Nephron progenitor cell (in vitro differentiated cells): ENCODE data around the gene PRPF40A.

Experiments
- DNase-seq: peaks from one replicate; pipeline ENCODE4 v3.0.0; 2021
- H3K27ac Mint-ChIP-seq: 2 replicates; pipeline ENCODE4 v1.8.0; 2021; ENCODE audit warnings: mild to moderate bottlenecking, moderate library complexity, mixed read lengths
- H3K27me3 Mint-ChIP-seq: 2 replicates; pipeline ENCODE4 v1.8.0; 2021; ENCODE audit warnings: mild to moderate bottlenecking, low read depth, mixed read lengths; ENCODE audit not compliant: poor library complexity
- H3K36me3 Mint-ChIP-seq: 2 replicates; pipeline ENCODE4 v1.8.0; 2021; ENCODE audit warnings: low read depth, mixed read lengths
- H3K4me1 Mint-ChIP-seq: 2 replicates; pipeline ENCODE4 v1.8.0; 2021; ENCODE audit warnings: mixed read lengths
- H3K4me3 Mint-ChIP-seq: 2 replicates; pipeline ENCODE4 v1.8.0; 2021; ENCODE audit warnings: mild to moderate bottlenecking, moderate library complexity, mixed read lengths
- H3K9me3 Mint-ChIP-seq: 2 replicates; pipeline ENCODE4 v1.8.0; 2021; ENCODE audit warnings: mild to moderate bottlenecking, moderate library complexity, mixed read lengths
- TF ChIP-seq, protein P1 (sequence below): fragments of 200-600 bp; sonication (generic); IDR thresholded peaks from 2 replicates; pipeline ENCODE4 v1.5.0; 2021; ENCODE audit warnings: antibody characterized with exemption

Gene PRPF40A

DNA sequence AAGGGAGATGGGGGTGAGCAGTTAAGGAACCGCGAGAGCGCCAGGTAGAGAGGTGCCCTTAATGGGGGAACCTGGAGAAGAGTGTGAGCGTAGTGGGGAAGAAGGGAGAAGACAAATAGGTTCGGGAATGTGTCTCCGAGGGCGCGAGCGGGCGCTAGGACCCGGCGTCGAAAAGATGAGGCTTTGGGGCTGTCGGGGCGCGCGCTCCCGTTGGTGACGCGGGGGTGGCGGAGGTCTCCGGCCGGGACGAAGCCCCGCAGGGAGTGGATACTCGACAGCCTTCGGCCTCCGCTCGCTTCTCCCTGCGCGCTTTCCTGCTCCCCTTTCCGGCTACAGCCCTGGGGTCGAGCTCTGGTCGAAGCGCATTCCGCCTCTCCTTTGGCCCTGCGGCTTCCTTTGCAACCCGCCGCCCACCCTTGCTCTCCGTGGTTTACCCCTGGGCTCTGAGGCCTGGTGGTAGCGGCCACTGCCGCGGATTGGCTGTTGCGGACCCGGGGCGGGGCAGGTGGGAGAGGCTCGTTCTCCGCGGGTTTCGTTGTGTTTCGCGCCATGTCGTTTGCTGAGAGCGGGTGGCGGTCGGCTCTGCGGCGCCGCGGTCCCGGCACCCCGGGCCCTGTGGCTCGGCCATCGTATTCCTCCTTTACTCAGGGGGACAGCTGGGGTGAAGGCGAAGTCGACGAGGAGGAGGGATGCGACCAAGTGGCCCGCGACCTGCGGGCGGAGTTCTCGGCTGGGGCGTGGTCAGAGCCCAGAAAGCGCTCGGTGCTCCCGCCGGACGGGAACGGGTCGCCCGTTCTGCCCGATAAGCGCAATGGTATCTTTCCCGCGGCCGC is 1.0 kb upstream of the PRPF40A start, which contains the start of gene ARL6IP6:
Gene ARL6IP6 (plus strand): TSS at position 545 of the 833 bp plus-strand sequence. CDS start 5 bp downstream, at position 550.
- TF ChIP-seq, protein P1, sequence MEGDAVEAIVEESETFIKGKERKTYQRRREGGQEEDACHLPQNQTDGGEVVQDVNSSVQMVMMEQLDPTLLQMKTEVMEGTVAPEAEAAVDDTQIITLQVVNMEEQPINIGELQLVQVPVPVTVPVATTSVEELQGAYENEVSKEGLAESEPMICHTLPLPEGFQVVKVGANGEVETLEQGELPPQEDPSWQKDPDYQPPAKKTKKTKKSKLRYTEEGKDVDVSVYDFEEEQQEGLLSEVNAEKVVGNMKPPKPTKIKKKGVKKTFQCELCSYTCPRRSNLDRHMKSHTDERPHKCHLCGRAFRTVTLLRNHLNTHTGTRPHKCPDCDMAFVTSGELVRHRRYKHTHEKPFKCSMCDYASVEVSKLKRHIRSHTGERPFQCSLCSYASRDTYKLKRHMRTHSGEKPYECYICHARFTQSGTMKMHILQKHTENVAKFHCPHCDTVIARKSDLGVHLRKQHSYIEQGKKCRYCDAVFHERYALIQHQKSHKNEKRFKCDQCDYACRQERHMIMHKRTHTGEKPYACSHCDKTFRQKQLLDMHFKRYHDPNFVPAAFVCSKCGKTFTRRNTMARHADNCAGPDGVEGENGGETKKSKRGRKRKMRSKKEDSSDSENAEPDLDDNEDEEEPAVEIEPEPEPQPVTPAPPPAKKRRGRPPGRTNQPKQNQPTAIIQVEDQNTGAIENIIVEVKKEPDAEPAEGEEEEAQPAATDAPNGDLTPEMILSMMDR, result no peak
- H3K4me3 Mint-ChIP-seq, result peak within 1 kb of the TSS; percentile 98
- DNase-seq, result peak; percentile 93
- H3K4me1 Mint-ChIP-seq, result peaks cover 60% of the 10 kb centered on the region
- H3K27ac Mint-ChIP-seq, result peak within 1 kb of the TSS; percentile 99
- peaks cover 36% of the 10 kb centered on the region for H3K36me3 Mint-ChIP-seq
- no peaks in the 10 kb centered on the region for H3K27me3 Mint-ChIP-seq
- no peaks in the 10 kb centered on the region for H3K9me3 Mint-ChIP-seq

- Mint-ChIP-seq H3K9me3 (no peaks in the 10 kb centered on the region), H3K27me3 (no peaks in the 10 kb centered on the region), H3K36me3 (peaks cover 36% of the 10 kb centered on the region), H3K27ac (peak overlapping the region; percentile 99), H3K4me3 (peak overlapping the region; percentile 98), H3K4me1 (peaks cover 55% of the 10 kb centered on the region)
- TF ChIP-seq, protein P1, result no peak
- DNase-seq, result peak; percentile 42
These were observed 445 bp downstream of the PRPF40A start for GRCh38 chr2:152716805-152717227.

- Mint-ChIP-seq H3K36me3 (peaks cover 39% of the 10 kb centered on the region), H3K4me1 (peaks cover 47% of the 10 kb centered on the region), H3K27me3 (no peaks in the 10 kb centered on the region), H3K4me3 (peak overlapping the region; percentile 98), H3K9me3 (no peaks in the 10 kb centered on the region), H3K27ac (peak overlapping the region; percentile 99)
- TF ChIP-seq, protein P1, result peak; percentile 66
- peak; percentile 30 for DNase-seq
These were observed 1.3 kb downstream of the PRPF40A start for GRCh38 chr2:152715854-152716428.

DNA sequence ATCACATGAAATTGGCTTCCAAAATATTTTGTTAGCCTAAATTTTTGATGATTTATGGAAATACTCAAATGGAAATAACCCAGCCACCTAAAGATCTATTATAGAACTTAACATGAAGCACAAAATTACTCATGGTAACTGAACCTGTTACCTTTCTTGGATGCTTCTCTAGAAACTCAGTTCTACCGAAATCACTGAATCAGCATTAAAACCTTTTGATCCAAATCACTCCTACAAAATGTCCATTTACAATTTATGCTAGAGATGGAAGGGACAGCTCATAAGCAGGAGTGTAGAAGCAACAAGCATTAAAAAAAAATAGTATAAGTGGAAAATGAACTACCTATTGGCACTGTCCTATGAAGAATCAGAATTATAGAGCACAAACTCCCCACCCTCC is 2.1 kb downstream of the PRPF40A start:
- Mint-ChIP-seq H3K4me3 (peak overlapping the region; percentile 98), H3K9me3 (peaks cover 5% of the 10 kb centered on the region), H3K27ac (no peak overlapping the region), H3K4me1 (peaks cover 39% of the 10 kb centered on the region), H3K36me3 (peaks cover 48% of the 10 kb centered on the region), H3K27me3 (no peaks in the 10 kb centered on the region)
- DNase-seq, result no peak
- TF ChIP-seq, protein P1, result no peak

DNA sequence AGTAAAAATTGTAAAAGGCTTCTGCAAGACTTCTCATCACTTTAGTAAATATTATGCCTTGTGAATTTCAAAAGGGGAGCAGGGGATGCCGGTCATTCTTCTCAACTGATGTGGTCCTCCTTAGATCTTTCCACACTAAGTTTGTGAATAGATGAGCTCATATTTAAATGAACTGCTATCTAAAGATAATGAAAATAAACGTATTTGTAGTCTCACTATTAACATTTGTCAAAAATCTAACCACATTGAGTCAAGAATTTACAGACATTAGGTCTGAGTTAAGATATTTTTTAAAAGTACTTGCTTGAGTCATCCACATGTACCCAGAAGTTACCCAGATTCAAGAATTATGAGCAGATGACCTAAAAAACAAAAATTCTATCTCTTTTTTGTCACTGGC is 6.5 kb downstream of the PRPF40A start:
- H3K27me3 Mint-ChIP-seq, result no peaks in the 10 kb centered on the region
- H3K4me1 Mint-ChIP-seq, result peaks cover 11% of the 10 kb centered on the region
- DNase-seq, result no peak
- peaks cover 92% of the 10 kb centered on the region for H3K36me3 Mint-ChIP-seq
- H3K9me3 Mint-ChIP-seq, result peaks cover 19% of the 10 kb centered on the region
- no peak overlapping the region for H3K4me3 Mint-ChIP-seq
- TF ChIP-seq, protein P1, result no peak
- no peak overlapping the region for H3K27ac Mint-ChIP-seq
